GM13977 (cell line): Measurements from ENCODE around the gene CACNA2D3.

ENCODE experiments used
- DNase-seq: peaks from one replicate; pipeline ENCODE4 v3.0.0; 2012; ENCODE audit warnings: low spot score
- CTCF ChIP-seq: IDR thresholded peaks from 2 replicates; pipeline ENCODE4 v1.5.1; 2012; ENCODE audit warnings: mild to moderate bottlenecking, control low read depth; ENCODE audit not compliant: insufficient read depth; ENCODE audit errors: extremely low read depth, missing control alignments
- in situ Hi-C: fragments of 300-500 bp; cut with MboI; formaldehyde crosslinking; loops from one replicate; pipeline ENCODE4 v1.12.0; 2022; ENCODE audit warnings: low sequenced_read_pairs, low pct_unique_long_range_greater_than_20kb, mixed read lengths, inconsistent platforms; ENCODE audit not compliant: unreplicated experiment

The CACNA2D3 gene

DNA sequence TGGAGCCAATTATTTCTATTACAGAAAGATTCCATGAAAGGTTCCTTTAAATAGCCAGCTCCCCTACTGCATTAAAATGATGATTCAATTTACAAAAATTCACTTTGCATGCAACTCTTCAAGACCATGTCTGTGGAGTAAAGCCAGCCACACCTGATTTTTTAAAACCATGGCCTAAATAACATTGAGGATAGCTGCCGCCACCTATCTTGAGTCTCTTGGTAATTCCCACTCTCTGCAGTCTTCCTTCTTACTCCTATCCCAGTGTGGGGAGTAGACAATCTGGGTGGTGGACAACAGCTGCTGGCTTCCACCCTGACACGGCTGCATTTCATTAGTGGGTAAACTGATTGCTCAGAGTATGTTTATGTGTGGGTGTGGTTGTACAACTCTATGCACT is 794.8 kb downstream of the CACNA2D3 start:
- TF ChIP-seq CTCF, result no peak
- DNase-seq, result no peak
- in situ Hi-C loops, result no loop called here

- no peak for DNase-seq
- no peak for TF ChIP-seq CTCF
- in situ Hi-C loops, result no loop called here
These were observed 795.5 kb downstream of the CACNA2D3 start for GRCh38 chr3:54917862-54918261.

- DNase-seq, result no peak
- in situ Hi-C loops, result no loop called here
- TF ChIP-seq CTCF, result no peak
These were observed 796.2 kb downstream of the CACNA2D3 start for GRCh38 chr3:54918516-54918915.

- no peak for TF ChIP-seq CTCF
- no peak for DNase-seq
- in situ Hi-C loops, result no loop called here
These were observed 805.9 kb downstream of the CACNA2D3 start, which contains the start of gene LRTM1 for GRCh38 chr3:54928046-54928770. TSS of gene LRTM1 (minus strand) at chr3:54928059. CDS start at chr3:54927911, 148 bp downstream.

DNA sequence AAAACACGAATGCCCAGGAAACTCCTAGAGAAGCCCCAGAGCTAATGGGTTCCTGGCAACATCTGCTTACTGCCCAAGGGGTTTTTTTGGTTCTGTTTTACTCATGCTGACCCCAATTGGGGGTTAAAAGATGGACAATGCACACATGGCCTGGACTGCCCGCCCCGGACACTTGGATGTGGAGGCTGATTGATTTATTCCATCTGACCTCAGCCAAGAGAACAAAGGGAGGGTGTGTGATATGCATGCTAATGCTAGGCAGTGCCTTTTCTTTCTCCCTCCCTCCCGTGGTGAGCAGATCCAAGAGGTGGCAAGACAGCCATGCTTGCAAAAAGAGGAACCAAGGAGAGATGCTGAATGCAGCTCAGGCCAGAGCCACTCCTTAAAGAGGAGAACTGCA is 808.8 kb downstream of the CACNA2D3 start:
- TF ChIP-seq CTCF, result no peak
- no peak for DNase-seq
- in situ Hi-C loops, result no loop called here

DNA sequence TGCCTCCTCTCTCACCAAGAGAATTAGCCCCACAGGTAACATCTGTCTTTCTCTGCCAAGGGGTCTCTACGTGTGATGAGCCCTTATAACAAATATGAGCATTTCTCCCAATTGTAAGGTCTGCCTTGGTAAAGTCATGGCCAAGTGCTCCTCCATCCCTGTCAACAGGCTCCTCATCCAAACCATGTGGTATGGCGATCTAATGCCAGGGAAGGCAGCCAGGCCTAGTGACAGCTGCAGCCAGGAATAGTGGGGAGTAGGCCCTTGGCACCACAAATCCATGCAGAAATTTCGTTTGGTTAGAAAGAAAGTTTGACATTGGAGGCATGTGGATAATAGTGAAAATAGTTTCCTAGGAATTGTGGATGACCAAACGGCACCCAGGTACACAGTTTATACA is 810.3 kb downstream of the CACNA2D3 start:
- TF ChIP-seq CTCF, result no peak
- no peak for DNase-seq
- in situ Hi-C loops, result no loop called here
